ENCODE results near the gene SMOC1. TPM values are rescaled to one million over a fixed set of nuclear protein-coding genes. Genes with fewer than 3 reads are reported as not detected.

The SMOC1 gene
- total and polyA plus RNA-seq, 7 donors, result 3.2 to 10.6 (median 6.2) TPM

DNA sequence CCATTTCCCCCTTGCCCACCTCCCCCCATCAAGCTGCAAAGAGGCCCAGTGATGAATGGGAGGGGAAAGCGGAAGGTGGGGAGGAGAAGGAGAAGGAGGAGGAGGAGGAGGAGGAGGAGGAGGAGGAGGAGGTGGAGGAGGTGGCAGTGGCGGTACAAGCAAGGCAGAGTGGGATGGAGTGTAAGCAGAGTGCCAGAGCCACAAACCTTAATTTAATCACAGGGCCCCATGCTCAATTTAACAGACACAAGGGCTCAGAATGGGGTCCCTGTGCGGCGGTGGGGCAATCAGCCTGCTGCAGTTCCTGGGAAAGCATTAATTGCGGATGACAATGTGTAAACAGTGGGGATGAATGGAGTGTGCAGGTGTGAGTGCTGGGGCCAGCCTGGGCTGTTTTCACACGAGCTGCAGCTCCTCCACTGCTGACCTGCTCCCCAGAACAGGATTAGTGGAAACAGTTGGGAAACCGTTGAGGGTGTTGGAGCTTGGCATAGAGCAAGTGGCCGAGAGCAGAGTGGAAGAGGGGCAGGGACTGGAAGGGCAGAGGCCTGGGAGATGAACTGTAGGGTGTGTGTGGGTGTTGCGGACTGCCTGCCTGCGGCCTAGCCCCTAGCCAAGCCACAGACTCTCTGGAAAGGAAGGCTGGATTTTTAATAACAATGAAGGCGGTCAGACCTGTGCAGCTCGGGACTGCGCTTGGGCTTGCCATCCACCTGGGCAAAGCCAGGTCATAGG lies 36.4 kb upstream of the SMOC1 start:
- no peaks in the 10 kb centered on the region for H3K4me1 ChIP-seq
- intact Hi-C loops (cut with DNase I), result no loop called here
- DNase-seq (no peak), ATAC-seq (peak in 1 of 4 donors; percentile 26)
- TF ChIP-seq CTCF (IDR thresholded peaks at IDR 0.05), result no peak
- no peak overlapping the region for H3K27ac ChIP-seq
- H3K27me3 ChIP-seq (ENCODE audit: insufficient read depth in 3 of 3, low read length in 2 of 3), result peaks cover 0 to 3% (median 0%) of the 10 kb centered on the region in 3 donors
- H3K9me3 ChIP-seq, result no peaks in the 10 kb centered on the region
- H3K36me3 ChIP-seq (ENCODE audit: insufficient read depth in 1 of 2, low read depth in 1 of 2), result no peaks in the 10 kb centered on the region
- no peak overlapping the region for H3K4me3 ChIP-seq
- 77 to 83% (median 81%) methylated on average over 12 to 13 of the region's 13 CpGs for WGBS, 3 donors

DNA sequence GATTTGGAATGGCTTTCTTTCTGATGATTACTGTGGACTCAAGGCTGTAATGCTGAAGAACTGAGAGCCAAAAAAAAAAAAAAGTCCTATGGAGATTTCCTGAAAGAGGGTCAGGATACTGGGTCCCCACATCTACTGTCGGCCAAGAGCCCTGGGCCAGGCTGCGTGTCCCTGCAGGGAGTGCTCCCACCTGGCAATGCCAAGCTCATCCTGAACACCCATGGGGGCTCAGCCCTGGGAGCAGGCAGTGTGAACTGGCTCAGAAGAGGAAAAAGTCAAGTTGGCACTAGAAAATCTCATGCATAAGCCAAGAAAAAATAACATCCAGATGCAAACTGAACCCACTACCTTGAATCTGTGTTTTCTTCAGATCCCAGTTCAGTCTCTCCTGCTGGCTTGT lies 35.0 kb upstream of the SMOC1 start:
- DNase-seq (no peak), ATAC-seq (no peak)
- intact Hi-C loops (cut with DNase I), result no loop called here
- WGBS, 3 donors, result 79 to 89% (median 82%) methylated on average over 2 of the region's 2 CpGs
- Histone ChIP-seq H3K27me3 (ENCODE audit: insufficient read depth in 3 of 3, low read length in 2 of 3) (peaks cover 0 to 3% (median 0%) of the 10 kb centered on the region in 3 donors), H3K4me1 (peaks cover 8% of the 10 kb centered on the region), H3K27ac (no peak overlapping the region), H3K36me3 (ENCODE audit: insufficient read depth in 1 of 2, low read depth in 1 of 2) (no peaks in the 10 kb centered on the region), H3K9me3 (no peaks in the 10 kb centered on the region), H3K4me3 (no peak overlapping the region)
- no peak for TF ChIP-seq CTCF (IDR thresholded peaks at IDR 0.05)

- Histone ChIP-seq H3K27ac (no peak overlapping the region), H3K4me1 (peaks cover 17% of the 10 kb centered on the region), H3K9me3 (no peaks in the 10 kb centered on the region), H3K36me3 (ENCODE audit: insufficient read depth in 1 of 2, low read depth in 1 of 2) (no peaks in the 10 kb centered on the region), H3K4me3 (no peak overlapping the region), H3K27me3 (ENCODE audit: insufficient read depth in 3 of 3, low read length in 2 of 3) (peaks cover 0 to 3% (median 0%) of the 10 kb centered on the region in 3 donors)
- 70 to 94% (median 82%) methylated on average over 2 of the region's 2 CpGs for WGBS, 3 donors
- DNase-seq (no peak), ATAC-seq (no peak)
- TF ChIP-seq CTCF (IDR thresholded peaks at IDR 0.05), result no peak
- intact Hi-C loops (cut with DNase I), result no loop called here
These were observed 34.1 kb upstream of the SMOC1 start for GRCh38 chr14:69845050-69845581.

DNA sequence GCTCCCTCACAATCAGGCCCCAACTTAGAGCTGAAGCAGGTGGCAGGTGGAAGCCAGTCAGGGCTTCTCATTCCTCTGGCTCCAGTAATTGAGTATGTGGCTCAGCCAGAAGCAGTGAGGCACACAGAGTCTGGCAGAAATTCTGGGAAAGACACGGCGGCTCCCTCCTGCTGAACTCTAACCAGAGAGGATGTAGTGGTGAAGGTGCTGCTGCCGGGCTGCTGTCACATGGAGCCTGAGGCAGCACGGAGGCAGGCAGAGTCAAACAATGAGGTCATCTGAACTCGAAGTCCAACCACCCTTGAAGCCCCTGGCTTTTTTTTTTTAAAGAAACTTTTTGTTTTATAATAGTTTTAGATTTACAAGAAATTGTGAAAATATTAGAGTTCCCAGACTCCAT lies 33.4 kb upstream of the SMOC1 start:
- ATAC-seq (no peak), DNase-seq (no peak)
- Histone ChIP-seq H3K9me3 (no peaks in the 10 kb centered on the region), H3K4me1 (peaks cover 19% of the 10 kb centered on the region), H3K27ac (no peak overlapping the region), H3K4me3 (no peak overlapping the region), H3K36me3 (ENCODE audit: insufficient read depth in 1 of 2, low read depth in 1 of 2) (no peaks in the 10 kb centered on the region), H3K27me3 (ENCODE audit: insufficient read depth in 3 of 3, low read length in 2 of 3) (peaks cover 0 to 3% (median 0%) of the 10 kb centered on the region in 3 donors)
- 22 to 36% (median 34%) methylated on average over 5 of the region's 5 CpGs for WGBS, 3 donors
- intact Hi-C loops (cut with DNase I), result no loop called here
- TF ChIP-seq CTCF (IDR thresholded peaks at IDR 0.05), result no peak

All from psoas muscle (tissue), 8 donors.